CD4-positive, alpha-beta T cell treated with Interferon alpha-2 for 1 hour (primary cell): Measurements from ENCODE around the gene APOBEC3B.
A peak's percentile ranks its signal among the peaks of the same experiment; 100 is the strongest.
"Not testable (repeated sequence)": the region's sequence is repeated elsewhere in the genome, so short reads cannot be mapped to it uniquely, and the experiment has no call there.

Experiments
- DNase-seq, 2 donors: peaks; one replicate each; pipeline ENCODE4 v3.0.0-alpha.2; 2020 to 2022

APOBEC3B gene

GRCh38 chr22:38952281-38952993, 29.7 kb upstream of the APOBEC3B start:
- peak in 1 of 2 donors; percentile 42 for DNase-seq

GRCh38 chr22:38953091-38953490, 29.1 kb upstream of the APOBEC3B start:
- no peak for DNase-seq

GRCh38 chr22:38953577-38954413, 28.4 kb upstream of the APOBEC3B start:
- DNase-seq, result peak; percentile 68 to 86

GRCh38 chr22:38954414-38955043, 27.6 kb upstream of the APOBEC3B start:
- no peak for DNase-seq

- DNase-seq, result no peak
These were observed 26.8 kb upstream of the APOBEC3B start for GRCh38 chr22:38955250-38955905.

GRCh38 chr22:38955926-38956325, 26.2 kb upstream of the APOBEC3B start:
- no peak for DNase-seq

GRCh38 chr22:38956551-38956950, 25.6 kb upstream of the APOBEC3B start:
- DNase-seq, result no peak

GRCh38 chr22:38957046-38957770, 24.9 kb upstream of the APOBEC3B start, which contains the start of gene APOBEC3A:
TSS of gene APOBEC3A (plus strand) at chr22:38957609. CDS start at chr22:38957692, 83 bp downstream.
- peak; percentile 33 to 80 for DNase-seq

GRCh38 chr22:38957808-38958650, 24.1 kb upstream of the APOBEC3B start:
- no peak for DNase-seq

GRCh38 chr22:38958651-38958943, 23.6 kb upstream of the APOBEC3B start:
- not testable (repeated sequence) for DNase-seq

GRCh38 chr22:38959590-38959989, 22.6 kb upstream of the APOBEC3B start:
- DNase-seq, result no peak

GRCh38 chr22:38960673-38961072, 21.5 kb upstream of the APOBEC3B start:
- DNase-seq, result not testable (repeated sequence)

- DNase-seq, result not testable (repeated sequence)
These were observed 18.8 kb upstream of the APOBEC3B start for GRCh38 chr22:38963291-38963738.

- DNase-seq, result no peak
These were observed 18.3 kb upstream of the APOBEC3B start for GRCh38 chr22:38963872-38964271.

GRCh38 chr22:38964306-38964705, 17.8 kb upstream of the APOBEC3B start:
- no peak for DNase-seq

- no peak for DNase-seq
These were observed 17.2 kb upstream of the APOBEC3B start for GRCh38 chr22:38964989-38965388.

GRCh38 chr22:38965614-38966379, 16.4 kb upstream of the APOBEC3B start:
- DNase-seq, result no peak

- DNase-seq, result peak in 1 of 2 donors; percentile 38
These were observed 15.8 kb upstream of the APOBEC3B start for GRCh38 chr22:38966380-38966702.

GRCh38 chr22:38966942-38967341, 15.2 kb upstream of the APOBEC3B start:
- DNase-seq, result no peak
